Amniotic epithelial cell (primary cell): Measurements from ENCODE around the gene WDFY3.

Experiments used
- DNase-seq: peaks from one replicate; pipeline ENCODE4 v3.0.0-alpha.2; 2010; ENCODE audit warnings: low read depth

Gene WDFY3

DNA sequence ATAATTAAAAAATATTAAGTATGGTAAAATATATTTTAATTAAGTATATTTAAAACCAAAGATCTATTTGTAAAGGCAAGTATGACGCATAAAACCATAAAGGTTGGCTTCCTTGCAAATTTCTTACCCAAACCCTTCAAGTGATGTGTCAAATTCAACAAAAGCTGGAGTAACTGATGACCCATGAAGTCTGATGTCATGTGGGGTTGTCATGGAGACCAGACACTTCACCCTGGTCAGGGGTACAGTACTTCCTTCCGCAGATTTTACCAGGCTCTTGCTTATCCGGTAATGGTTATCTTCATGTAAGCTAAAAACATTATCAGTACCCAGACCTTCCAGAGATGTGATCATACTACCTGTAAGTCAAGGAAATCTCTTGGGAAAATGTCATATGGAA, 170.1 kb downstream of the WDFY3 start:
- no peak for DNase-seq

DNA sequence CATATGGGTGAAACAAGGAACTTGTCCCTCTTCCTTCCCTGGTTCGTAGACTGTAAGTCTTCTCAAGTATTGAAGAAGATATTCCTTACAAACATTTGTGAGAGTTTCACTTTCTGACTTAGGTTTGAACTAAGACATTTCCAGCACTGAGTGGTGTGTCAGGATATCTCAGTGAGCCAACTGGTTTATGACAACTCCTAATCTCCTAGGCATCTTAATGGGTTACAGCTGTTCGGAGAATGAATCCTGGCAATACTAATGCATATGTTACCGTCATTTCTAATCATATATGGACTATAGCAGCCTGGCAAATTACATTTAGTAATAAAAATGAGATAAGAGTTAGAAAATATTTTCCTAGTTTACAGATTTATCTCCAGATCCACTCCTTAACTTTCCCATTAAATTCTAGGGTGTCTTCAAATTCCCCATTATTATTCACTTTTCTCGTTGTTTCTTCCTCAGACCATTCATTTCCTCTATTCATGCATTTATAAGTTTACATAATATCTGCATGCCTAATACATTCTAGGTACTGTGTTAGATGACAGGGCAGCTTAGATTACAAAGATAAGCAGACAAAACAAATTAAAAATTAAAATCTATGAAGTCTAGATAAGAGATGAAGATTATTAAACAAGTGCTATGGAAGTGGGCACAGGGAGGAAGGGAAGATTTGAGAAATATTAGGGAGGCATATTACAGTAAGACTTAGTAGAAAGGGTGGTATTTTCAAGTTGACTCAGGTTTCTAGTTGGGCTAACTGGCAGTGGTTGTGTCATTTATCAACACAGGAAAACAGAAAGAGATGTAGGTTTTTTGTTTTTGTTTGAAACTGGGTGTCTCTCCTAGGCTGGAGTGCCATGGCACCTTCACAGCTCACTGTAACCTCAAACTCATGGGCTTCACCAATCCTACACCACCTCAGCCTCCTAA, 173.9 kb downstream of the WDFY3 start:
- DNase-seq = peak; percentile 58

DNA sequence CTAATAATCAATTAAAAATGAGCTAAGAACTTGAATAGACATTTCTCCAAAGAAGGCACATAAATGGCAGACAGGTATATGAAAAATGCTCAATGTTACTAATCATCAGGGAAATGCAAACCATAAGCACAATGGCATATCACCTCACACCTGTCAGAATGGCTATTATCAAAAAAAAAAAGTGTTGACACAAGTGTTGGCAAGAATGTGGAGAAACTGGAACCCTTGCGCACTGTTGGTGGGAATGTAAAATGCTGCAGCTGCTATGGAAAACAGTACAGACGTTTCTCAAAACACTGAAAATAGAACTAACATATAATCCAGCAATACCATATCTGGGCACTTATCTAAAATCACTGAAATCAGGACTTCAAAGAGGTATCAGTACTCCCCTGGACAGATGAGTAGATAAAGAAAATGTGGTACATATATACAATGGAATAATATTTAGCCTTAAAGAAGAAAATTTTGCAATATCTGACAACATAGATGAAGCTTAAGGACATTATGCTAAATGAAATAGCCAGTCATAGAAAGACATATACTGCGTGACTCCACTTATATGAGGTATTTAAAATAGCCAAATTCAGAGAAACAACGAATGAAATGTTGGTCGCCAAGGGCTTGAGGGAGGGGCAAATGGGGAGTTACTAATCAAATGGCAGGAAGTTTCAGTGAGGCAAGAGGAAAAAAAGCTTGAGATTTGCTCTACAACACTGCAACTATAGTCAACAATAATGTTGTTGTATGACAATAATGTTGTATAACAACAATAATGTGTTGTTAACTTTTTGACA, 175.5 kb downstream of the WDFY3 start:
- no peak for DNase-seq

DNA sequence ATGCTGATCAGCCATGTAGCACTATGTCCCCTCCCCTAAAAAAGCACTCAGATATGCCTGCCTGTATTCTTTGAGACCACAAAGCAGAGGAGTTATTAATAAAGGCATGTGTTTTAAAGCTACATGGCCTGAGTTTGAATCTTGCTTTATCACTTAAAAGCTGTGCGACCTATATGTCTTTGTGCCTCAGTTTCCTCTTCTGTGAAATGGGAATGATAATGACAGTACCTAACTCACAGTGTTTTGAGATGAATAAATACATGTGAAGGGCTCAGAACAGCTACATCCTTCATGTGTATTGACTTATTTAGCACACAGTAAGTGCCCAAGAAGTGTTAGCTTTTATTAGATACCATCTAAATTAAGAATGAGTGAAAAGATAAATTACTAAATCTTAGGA, 180.0 kb downstream of the WDFY3 start:
- no peak for DNase-seq

DNA sequence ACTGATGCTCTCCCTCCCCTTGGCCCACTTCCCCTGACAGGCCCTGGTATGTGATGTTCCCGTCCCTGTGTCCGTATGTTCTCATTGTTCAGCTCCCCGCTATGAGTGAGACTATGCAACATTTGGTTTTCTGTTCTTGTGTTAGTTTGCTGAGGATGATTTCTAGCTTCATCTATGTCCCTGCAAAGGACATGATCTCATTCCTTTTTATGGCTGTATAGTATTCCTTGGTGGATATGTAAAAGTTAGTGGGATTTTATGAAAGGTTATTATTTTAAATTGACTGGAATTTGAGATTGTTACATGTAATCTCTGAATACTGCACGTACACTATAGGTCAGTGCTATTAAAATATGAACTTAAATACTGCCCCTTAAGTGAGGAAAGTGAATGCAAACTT, 184.0 kb downstream of the WDFY3 start:
- no peak for DNase-seq

DNA sequence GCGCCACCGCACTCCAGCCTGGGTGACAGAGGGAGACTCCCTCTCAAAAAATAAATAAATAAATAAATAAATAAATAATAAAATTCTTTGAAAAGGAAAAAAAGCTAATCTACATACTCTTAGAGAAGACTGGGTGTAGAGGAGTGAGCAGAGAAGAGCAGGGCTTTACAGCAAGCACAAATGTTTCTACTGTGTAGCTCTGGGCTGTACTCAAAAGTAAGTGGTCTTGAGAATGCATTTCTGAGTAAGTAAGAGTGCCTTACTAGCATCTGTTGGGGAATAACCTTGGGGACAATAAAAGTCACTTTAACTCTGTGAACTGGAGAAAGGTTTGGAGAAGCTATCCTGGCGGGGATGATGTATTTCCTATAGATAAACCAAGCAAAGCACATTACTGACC, 185.8 kb downstream of the WDFY3 start:
- DNase-seq = no peak

DNA sequence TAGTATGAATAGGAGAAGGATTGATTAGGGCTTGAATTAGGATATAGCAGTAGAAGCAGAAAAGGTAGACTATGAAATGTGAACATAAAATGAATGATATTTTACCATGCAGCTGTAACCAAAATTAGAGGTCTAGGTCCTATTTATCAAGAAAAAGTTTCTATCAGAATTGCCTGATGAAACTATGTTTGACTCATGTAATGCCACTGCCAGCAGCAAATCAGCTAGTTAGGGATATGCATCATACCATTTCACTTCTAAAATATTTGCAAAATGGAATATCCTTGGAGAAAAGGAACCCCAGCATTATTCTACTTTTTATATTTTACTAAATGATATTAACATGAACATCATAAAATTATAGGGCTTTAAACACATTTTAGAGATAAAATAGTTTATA, 188.4 kb downstream of the WDFY3 start:
- no peak for DNase-seq

DNA sequence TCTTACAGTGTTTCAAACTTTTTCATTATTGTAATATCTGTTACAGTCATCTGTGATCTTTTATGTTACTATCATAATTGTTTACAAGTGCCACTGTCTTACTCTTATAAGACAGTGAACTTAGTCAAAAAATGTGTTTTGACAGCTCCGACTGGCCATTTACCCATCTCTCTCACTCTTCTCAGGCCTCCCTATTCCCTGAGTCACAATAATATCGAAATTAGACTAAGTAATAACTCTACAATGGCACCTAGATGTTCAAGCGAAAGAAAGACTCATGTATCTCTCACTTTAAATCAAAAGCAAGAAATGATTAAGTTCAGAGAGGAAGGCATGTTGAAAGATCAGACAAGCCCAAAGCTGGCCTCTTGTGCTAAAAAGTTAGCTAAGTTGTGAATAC, 199.3 kb downstream of the WDFY3 start:
- DNase-seq = no peak

DNA sequence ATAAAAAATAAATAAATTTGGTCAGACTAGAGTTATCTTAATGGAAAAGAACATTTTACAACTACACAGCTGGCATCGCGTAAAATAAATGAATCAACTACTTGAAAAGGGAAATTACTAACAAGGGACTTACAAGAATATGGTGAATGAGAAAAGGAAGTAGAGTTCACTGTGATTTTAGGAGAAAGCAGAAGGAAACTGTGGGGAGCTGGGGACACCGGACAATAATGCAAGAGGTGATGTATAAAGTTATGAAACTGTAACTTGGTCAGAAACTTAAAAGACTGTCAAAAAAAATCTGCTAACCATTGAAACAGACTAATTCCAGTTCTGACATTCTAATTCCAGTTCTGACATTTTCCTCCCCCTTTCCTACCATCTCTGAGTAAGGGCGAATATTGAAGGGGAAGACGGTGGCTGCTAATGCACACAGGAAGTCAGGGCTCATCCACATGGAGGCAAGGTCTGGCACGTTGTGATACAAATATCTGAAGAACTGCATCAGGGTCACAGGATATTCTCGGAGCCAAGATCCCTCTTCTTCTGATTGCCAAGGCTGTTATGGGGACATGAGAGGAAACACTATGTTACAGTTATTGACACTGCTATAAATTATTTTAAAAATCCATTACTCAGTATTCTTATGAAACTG, 213.0 kb downstream of the WDFY3 start:
- DNase-seq = no peak

DNA sequence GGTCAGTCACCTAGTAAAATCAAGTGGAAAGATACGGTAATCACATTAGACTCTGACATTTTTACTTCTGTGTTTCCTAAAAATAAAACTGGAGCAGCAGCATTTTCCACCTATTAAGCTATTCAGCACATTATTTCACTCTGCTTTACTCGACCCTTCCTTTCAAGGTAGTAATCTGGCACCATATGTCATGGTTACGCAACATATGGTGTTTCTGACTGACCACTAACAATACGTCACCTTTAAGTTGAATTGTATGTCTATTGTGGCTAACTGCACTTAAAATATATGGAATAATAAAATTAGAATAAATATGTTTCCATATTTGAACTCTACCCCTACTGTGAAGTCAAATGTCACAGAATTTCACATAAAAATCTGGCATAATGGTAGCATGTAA, 214.8 kb downstream of the WDFY3 start:
- DNase-seq = peak; percentile 41

DNA sequence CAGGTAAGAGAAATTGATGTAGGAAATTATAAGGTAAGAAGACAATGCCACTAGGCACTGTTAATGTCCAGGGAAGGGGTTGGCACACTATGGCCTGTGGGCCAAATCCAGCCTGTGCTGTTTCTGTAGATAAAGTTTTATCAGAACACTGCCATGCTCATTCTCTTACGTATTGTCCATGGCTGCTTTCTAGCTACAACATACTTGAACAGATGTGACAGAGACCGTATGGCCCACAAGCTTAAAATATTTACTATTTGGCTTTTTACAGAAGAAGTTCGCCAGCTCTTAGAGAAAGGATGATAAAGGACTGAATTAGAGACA, 215.6 kb downstream of the WDFY3 start:
- DNase-seq = no peak

DNA sequence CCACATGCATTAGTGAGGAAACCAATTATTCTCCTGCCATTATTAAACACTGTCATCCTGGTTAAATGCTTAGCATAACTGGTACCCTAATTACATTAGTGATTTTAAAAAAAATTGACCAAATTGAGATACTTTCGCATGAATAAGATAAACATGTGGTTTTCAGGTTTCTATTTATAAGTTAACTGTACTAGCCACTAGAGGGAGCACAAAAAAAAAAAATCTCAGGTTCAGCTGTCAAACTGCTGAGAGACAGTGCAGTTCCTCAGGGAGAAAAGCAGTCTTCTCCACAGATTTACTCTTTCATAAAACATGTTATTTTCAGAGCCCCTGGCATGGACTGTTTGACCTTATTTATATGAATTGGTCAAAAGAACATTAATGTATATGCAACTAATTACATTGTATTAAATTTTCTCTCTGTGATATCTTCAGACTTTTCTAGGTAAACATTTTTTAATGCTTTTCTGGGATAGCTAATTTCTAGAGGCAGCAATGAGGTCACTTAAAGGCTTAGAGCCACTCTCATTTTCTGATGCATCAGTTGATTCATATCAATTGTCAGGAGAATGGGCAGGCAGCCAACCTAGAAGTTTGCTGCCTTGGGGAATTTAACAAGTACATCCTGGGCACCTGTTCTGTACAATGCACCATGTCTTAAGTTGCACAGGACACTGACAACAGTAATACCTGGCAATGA, 216.1 kb downstream of the WDFY3 start:
- peak; percentile 67 for DNase-seq

DNA sequence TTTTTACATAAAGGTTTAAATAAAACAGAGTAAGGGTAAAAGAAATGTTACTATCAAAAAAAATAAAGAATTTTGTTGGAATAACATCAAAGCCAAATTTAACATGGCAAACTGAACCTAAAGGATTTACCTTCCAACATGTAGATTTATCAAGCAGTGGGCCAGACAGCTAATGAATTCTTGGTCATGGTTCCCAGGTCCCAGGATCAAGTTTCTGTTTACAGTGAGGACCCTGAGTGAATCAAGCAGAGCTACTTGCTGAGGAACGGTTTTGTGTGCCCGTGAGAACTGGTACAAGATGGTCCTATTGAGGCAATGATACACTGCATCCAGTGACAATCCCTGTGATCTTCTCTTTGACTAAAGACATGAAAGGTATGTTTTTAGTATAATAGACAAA, 226.4 kb downstream of the WDFY3 start:
- DNase-seq = no peak

DNA sequence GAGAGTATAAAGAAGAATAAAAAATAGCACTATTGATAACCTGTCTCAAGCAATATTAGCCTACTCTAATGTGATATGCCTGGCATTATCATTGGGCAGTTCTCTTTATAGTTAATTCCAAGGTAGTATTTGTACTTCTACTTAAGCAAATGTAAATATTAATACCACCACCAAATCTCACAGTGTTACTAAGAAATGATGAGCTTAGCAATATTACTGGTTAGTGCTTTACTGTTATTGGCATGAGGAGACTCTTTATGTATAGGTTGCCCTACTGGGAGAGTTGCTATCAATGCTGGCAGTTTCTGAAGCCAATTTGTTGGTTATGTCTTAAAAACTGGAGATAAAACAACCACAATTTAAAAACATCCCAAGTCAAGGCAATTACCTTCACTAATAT, 227.9 kb downstream of the WDFY3 start:
- DNase-seq = no peak

DNA sequence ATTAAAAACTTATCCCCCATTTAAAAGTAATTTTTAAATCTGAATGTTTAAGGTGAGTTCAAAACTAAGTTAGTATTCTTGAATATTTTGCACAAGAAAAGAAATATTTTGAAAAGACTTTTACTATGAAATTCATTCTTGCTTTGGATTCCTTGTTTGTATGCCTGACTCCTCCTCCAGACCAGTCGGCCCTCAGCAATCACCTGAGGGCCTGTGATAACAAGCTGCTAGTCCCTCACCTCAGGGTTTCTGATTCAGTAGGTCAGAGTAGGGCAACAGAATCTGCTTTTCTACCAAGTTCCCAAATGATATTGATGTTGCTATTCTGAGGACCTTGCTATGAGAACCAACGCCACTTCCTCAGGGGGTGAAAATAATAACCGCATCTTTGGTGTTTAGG, 228.8 kb downstream of the WDFY3 start:
- no peak for DNase-seq

DNA sequence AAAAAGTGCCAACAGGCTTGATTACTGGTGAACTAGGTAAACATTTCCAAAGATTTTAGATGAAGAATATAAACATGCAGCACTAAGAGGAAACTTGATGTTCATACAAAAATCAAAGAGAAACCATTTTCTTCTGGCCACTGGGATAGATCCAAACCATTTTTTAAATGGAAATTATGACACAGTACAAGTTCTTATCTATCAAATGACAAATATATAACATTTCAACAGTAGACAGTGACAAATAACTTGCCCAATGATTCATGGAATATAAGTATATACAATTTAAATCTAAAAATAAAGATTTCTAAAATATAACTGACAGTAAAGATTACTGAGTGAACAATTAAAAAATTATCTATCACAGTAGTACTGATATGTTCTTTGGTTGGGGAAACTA, 232.5 kb downstream of the WDFY3 start:
- DNase-seq = no peak

DNA sequence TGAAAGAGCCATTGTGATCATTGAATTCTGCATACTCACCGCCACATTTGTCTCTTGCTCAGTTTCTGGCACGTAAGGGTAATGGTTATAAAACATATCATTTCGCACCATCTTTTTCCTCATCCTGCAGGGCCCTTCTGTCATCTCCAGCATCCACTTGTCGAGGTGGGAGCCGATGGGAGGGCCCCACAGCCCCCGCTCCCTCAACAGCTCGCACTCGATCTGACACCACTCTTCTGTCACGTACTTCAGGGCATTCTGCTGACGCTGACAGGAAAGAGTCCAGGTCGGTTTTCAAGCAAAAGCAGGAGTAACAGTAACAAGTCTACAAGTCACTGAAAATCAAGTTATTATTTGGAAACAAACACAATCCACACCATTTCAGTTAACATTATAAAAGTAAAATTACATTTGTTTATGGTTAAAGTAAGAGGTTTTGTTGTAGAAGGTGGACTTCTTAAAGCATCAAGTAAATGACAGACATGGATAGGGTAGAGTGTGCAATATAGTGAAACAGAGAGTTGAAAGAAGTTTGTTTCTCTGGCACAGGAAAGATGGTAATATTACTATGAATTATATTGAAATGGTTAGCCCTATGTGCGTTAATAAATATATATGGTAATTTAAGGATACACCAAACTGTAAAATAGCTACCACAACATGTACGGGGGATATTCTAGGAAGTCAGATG, 233.0 kb downstream of the WDFY3 start:
- no peak for DNase-seq

DNA sequence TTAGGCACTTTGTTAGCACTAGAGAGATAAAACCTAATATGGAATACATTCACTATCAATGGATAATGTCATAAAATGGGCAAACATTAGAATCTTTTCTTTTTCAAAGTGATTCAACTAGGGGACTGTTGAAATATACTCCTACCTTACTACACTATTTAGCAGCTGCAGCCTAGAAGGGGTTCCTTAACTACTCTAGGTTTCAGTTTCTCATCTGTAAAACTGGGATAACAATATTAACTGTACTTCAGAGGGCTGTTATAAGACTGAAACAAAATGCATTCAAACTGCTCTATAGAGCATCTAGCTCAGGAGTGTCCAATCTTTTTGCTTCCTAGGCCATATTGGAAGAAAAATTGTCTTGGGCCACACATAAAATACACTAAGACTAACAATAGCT, 236.1 kb downstream of the WDFY3 start:
- no peak for DNase-seq

DNA sequence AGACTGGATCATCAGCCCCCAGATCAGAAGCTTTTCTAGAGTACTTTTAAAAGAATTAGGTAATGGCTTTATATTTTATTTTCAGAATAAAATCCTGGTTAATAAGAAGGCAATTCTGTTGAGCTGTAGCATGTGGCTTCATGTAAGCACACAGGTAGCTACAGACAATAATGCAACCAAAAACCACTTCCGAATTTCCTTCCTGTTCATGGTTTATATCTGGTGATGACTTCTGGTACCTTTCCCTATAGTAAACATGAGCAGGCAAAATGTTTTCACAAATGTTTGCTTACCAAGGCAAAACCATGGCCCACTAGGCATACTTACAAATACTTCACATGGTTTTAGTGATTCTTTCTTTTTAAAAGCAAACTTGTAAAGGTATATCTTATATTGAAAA, 239.0 kb downstream of the WDFY3 start:
- DNase-seq = no peak

DNA sequence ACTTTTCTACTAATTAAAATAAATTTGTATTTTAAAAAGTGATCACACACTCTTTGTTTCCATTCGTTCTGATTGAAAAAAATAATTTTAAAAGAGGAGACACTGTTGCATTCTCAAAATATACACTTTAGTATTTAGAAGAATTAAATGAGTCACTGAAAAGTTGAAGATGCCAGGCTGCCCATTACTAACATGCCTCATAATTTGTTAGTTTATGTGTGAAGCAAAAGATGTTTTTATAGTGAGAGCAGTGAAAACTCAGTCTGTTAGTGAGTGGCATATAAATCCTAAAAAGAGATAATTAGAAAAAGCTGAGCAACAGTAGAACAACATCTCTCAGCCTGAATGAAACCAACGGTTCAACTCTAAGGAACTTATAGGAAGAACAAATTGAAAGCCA, 240.1 kb downstream of the WDFY3 start:
- no peak for DNase-seq

DNA sequence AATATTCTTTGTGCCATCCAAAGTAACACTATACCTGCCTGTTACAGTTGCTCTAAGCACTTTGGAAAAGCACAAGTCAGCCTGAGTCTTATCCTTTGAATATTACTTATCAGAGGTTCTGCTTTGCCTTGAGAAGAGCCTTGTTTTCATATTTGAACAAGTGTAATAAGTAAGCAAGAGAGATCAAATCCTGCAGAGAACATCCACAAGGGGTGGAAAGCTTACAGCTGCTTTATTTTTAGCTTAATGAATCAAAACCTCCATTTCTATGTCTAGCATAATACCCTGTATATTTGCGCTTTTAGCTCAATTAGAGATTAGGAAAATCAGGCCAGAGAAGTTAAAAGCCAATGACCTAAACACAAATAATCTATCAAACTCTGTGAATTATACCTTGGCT, 243.8 kb downstream of the WDFY3 start:
- no peak for DNase-seq

DNA sequence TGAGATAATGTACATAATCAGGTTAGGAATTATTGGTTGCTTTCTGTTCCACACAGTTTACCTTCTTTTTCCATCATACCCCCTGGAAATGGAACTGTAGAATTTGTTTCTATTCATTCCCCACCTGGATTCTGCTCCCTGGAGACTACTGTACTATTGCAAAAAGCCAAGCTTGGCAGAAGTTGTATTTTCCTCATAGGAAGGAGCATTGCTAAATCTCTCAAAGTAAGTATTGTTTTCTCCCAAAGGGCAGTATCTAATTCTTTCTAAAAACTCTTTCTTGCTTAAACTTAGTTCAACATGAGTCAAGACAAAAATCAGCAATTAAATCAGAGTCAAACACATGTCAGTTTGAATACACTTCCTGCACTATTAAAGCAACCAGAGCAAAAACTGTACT, 247.4 kb downstream of the WDFY3 start:
- DNase-seq = no peak
